HepG2 (cell line): ENCODE measurements around the gene ASAP2. TPM values are rescaled to one million over a fixed set of nuclear protein-coding genes. Genes with fewer than 3 reads are reported as not detected.

Experiments
- ATAD3A ChIP-seq: sonication (generic); formaldehyde crosslinking; IDR thresholded peaks from 2 replicates; pipeline ENCODE4 v1.4.0; 2020; ENCODE audit warnings: missing genetic modification reagents
- CENPX ChIP-seq: sonication (generic); formaldehyde crosslinking; IDR thresholded peaks from 2 replicates; pipeline ENCODE4 v1.9.0; 2021; ENCODE audit warnings: mild to moderate bottlenecking, missing genetic modification reagents, moderate library complexity
- CHD2 ChIP-seq: IDR thresholded peaks from 2 replicates; pipeline ENCODE4 v1.6.1; 2011; ENCODE audit warnings: low read depth, low read length, improper control_type of control experiment
- GPN1 ChIP-seq: sonication (generic); formaldehyde crosslinking; IDR thresholded peaks from 2 replicates; pipeline ENCODE4 v1.5.1; 2020; ENCODE audit warnings: missing genetic modification reagents, borderline replicate concordance
- HMGA1 ChIP-seq: sonication (generic); formaldehyde crosslinking; conservative IDR thresholded peaks from 2 replicates; pipeline ENCODE4 v1.4.0; 2020; ENCODE audit warnings: missing genetic modification reagents
- HNRNPH1 ChIP-seq: fragments of 200-400 bp; formaldehyde crosslinking; optimal IDR thresholded peaks from 2 replicates; pipeline ENCODE3; 2017; ENCODE audit warnings: mild to moderate bottlenecking, low read depth, low read length
- POLR2G ChIP-seq: fragments of 200-400 bp; formaldehyde crosslinking; IDR thresholded peaks from 2 replicates; pipeline ENCODE4 v1.6.1; 2018; ENCODE audit warnings: mild to moderate bottlenecking, low read depth, low read length, moderate library complexity
- RARG ChIP-seq: sonication (generic); formaldehyde crosslinking; IDR thresholded peaks from 2 replicates; pipeline ENCODE4 v1.4.0; 2020; ENCODE audit warnings: low read depth, mild to moderate bottlenecking, missing genetic modification reagents
- RBAK ChIP-seq: sonication (generic); formaldehyde crosslinking; IDR thresholded peaks from 2 replicates; pipeline ENCODE4 v1.5.1; 2020; ENCODE audit warnings: mild to moderate bottlenecking, missing genetic modification reagents
- SIN3B ChIP-seq: fragments of 150-350 bp; IDR thresholded peaks from 2 replicates; pipeline ENCODE4 v1.6.1; 2014; ENCODE audit warnings: low read length
- ZFY ChIP-seq: sonication (generic); formaldehyde crosslinking; IDR thresholded peaks from 2 replicates; pipeline ENCODE4 v1.4.0; 2020; ENCODE audit warnings: missing genetic modification reagents
- ZNF3 ChIP-seq: IDR thresholded peaks from 2 replicates; pipeline ENCODE4 v1.7.0; 2017; ENCODE audit warnings: inconsistent platforms
- ZNF337 ChIP-seq: sonication (generic); formaldehyde crosslinking; IDR thresholded peaks from 2 replicates; pipeline ENCODE4 v1.5.1; 2020; ENCODE audit warnings: missing genetic modification reagents, low read depth, mild to moderate bottlenecking, borderline replicate concordance
- ZNF546 ChIP-seq: sonication (generic); formaldehyde crosslinking; conservative IDR thresholded peaks from 2 replicates; pipeline ENCODE4 v1.8.1; 2023; ENCODE audit warnings: mild to moderate bottlenecking, missing genetic modification reagents
- polyA plus RNA-seq, 8 experiments: library from polyadenylated mRNA; depleted of rRNA in 3 of 8; stranded (reverse) in 7 of 8; unstranded in 1 of 8; fragments of >200 nt; fragmentation: Illumina TruSeq in 4 of 8; extraction: Trizol in 4 of 8; gene quantifications; 2 replicates each; pipeline versions ENCODE4 v1.2.1 to v1.2.3, GENCODE V29; 2011 to 2016; ENCODE audit warnings: low read depth in 4 of 8, missing spikeins in 1 of 8, mixed read lengths in 1 of 8; ENCODE audit not compliant: insufficient read depth in 1 of 8
- total RNA-seq, 5 experiments: library from RNA; depleted of rRNA; stranded (reverse); fragments of >200 nt; fragmentation: Illumina TruSeq; extraction: Trizol; gene quantifications; 2 replicates each; pipeline ENCODE4 v1.2.3, GENCODE V29; 2016; ENCODE audit warnings: low read depth in 1 of 5
- TF ChIP-seq, protein P1 (sequence below): IDR thresholded peaks from 2 replicates; pipeline ENCODE4 v1.6.1; 2016; ENCODE audit warnings: low read depth
- TF ChIP-seq, protein P2 (sequence below): IDR thresholded peaks from 2 replicates; pipeline ENCODE4 v1.4.0; 2020; ENCODE audit warnings: mild to moderate bottlenecking, missing genetic modification reagents
- TF ChIP-seq, protein P3 (sequence below): sonication (generic); formaldehyde crosslinking; IDR thresholded peaks from 2 replicates; pipeline ENCODE4 v1.4.0; 2020; ENCODE audit warnings: missing genetic modification reagents
- TF ChIP-seq, protein P4 (sequence below): sonication (generic); formaldehyde crosslinking; IDR thresholded peaks from 2 replicates; pipeline ENCODE4 v1.8.1; 2023; ENCODE audit warnings: mild to moderate bottlenecking, missing genetic modification reagents
- TF ChIP-seq, protein P5 (sequence below): sonication (generic); formaldehyde crosslinking; IDR thresholded peaks from 2 replicates; pipeline ENCODE4 v1.8.0; 2022; ENCODE audit warnings: missing genetic modification reagents, mild to moderate bottlenecking, moderate library complexity, borderline replicate concordance

ASAP2 gene
- total and polyA plus RNA-seq, 2 of the 13 experiments (the other 11 are each of a cell fraction or from before 2014, with no cell fraction given), result 7.3 to 22.3 TPM

DNA sequence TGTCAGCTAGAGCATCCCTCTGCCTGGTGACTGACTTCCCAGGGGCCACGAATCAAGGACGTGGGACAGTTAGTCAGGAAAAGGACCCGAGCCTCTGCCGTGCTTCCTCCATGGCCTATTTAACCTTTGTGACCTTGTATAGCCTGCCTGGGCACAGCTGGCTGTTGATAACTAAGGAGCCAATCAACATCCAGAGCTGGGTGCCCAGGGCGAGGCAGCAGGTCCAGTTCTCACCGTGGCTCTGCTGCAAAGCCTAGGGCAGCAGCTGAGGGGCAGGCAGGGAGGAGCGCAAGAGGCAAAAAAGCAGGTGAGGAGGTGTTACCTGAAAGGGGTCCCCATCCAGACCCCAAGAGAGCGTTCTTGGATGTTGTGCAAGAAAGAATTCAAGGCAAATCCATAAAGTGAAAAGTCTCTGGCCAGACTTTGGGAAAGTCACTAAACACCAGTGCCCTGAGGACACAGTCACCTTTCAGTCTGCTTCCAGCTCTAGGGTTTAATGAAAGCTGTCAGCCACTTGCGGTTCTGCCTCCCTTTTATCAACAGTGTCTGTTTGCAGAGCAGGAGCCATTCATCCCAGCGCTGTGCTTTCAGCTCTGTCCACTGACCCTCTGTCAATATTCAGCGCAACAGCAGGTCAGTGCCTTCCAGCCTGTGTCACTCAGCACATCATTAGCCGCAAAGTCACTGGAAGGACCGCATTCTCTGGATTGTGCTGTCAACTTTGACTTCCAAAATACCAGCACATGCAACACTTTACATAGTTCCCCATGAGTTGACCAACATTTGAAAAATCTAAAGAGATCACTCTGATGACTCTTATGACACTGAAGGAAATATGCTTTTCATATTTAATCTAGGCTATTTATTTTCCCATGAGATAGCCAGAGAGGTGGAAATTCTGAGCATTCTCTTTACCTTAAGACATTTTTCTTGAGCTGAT, 38.6 kb upstream of the ASAP2 start (continued):
- TF ChIP-seq, protein P1, sequence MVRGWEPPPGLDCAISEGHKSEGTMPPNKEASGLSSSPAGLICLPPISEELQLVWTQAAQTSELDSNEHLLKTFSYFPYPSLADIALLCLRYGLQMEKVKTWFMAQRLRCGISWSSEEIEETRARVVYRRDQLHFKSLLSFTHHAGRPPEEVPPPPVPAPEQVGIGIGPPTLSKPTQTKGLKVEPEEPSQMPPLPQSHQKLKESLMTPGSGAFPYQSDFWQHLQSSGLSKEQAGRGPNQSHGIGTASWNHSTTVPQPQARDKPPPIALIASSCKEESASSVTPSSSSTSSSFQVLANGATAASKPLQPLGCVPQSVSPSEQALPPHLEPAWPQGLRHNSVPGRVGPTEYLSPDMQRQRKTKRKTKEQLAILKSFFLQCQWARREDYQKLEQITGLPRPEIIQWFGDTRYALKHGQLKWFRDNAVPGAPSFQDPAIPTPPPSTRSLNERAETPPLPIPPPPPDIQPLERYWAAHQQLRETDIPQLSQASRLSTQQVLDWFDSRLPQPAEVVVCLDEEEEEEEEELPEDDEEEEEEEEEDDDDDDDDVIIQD (CRISPR knock-in tag), result no peak
- peak; percentile 40; the same call in 1 of the 2 replicates for TF ChIP-seq ZFY (CRISPR knock-in tag)
- no peak for TF ChIP-seq RARG (CRISPR knock-in tag)
- no peak for TF ChIP-seq HMGA1
- no peak for TF ChIP-seq POLR2G
- no peak for TF ChIP-seq GPN1 (CRISPR knock-in tag)
- no peak for TF ChIP-seq ATAD3A (CRISPR knock-in tag)
- no peak for TF ChIP-seq RBAK (CRISPR knock-in tag)
- TF ChIP-seq ZNF337 (CRISPR knock-in tag), result peak; percentile 69; the same call in 1 of the 2 replicates
- TF ChIP-seq, protein P2, sequence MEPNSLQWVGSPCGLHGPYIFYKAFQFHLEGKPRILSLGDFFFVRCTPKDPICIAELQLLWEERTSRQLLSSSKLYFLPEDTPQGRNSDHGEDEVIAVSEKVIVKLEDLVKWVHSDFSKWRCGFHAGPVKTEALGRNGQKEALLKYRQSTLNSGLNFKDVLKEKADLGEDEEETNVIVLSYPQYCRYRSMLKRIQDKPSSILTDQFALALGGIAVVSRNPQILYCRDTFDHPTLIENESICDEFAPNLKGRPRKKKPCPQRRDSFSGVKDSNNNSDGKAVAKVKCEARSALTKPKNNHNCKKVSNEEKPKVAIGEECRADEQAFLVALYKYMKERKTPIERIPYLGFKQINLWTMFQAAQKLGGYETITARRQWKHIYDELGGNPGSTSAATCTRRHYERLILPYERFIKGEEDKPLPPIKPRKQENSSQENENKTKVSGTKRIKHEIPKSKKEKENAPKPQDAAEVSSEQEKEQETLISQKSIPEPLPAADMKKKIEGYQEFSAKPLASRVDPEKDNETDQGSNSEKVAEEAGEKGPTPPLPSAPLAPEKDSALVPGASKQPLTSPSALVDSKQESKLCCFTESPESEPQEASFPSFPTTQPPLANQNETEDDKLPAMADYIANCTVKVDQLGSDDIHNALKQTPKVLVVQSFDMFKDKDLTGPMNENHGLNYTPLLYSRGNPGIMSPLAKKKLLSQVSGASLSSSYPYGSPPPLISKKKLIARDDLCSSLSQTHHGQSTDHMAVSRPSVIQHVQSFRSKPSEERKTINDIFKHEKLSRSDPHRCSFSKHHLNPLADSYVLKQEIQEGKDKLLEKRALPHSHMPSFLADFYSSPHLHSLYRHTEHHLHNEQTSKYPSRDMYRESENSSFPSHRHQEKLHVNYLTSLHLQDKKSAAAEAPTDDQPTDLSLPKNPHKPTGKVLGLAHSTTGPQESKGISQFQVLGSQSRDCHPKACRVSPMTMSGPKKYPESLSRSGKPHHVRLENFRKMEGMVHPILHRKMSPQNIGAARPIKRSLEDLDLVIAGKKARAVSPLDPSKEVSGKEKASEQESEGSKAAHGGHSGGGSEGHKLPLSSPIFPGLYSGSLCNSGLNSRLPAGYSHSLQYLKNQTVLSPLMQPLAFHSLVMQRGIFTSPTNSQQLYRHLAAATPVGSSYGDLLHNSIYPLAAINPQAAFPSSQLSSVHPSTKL (CRISPR knock-in tag), result peak; percentile 96
- no peak for TF ChIP-seq SIN3B
- no peak for TF ChIP-seq CENPX (CRISPR knock-in tag)
- no peak for TF ChIP-seq HNRNPH1
- TF ChIP-seq, protein P3, sequence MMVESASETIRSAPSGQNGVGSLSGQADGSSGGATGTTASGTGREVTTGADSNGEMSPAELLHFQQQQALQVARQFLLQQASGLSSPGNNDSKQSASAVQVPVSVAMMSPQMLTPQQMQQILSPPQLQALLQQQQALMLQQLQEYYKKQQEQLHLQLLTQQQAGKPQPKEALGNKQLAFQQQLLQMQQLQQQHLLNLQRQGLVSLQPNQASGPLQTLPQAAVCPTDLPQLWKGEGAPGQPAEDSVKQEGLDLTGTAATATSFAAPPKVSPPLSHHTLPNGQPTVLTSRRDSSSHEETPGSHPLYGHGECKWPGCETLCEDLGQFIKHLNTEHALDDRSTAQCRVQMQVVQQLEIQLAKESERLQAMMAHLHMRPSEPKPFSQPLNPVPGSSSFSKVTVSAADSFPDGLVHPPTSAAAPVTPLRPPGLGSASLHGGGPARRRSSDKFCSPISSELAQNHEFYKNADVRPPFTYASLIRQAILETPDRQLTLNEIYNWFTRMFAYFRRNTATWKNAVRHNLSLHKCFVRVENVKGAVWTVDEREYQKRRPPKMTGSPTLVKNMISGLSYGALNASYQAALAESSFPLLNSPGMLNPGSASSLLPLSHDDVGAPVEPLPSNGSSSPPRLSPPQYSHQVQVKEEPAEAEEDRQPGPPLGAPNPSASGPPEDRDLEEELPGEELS (CRISPR knock-in tag), result peak; percentile 83
- TF ChIP-seq, protein P4, sequence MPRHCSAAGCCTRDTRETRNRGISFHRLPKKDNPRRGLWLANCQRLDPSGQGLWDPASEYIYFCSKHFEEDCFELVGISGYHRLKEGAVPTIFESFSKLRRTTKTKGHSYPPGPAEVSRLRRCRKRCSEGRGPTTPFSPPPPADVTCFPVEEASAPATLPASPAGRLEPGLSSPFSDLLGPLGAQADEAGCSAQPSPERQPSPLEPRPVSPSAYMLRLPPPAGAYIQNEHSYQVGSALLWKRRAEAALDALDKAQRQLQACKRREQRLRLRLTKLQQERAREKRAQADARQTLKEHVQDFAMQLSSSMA, result no peak
- TF ChIP-seq CHD2, result no peak
- TF ChIP-seq, protein P5, sequence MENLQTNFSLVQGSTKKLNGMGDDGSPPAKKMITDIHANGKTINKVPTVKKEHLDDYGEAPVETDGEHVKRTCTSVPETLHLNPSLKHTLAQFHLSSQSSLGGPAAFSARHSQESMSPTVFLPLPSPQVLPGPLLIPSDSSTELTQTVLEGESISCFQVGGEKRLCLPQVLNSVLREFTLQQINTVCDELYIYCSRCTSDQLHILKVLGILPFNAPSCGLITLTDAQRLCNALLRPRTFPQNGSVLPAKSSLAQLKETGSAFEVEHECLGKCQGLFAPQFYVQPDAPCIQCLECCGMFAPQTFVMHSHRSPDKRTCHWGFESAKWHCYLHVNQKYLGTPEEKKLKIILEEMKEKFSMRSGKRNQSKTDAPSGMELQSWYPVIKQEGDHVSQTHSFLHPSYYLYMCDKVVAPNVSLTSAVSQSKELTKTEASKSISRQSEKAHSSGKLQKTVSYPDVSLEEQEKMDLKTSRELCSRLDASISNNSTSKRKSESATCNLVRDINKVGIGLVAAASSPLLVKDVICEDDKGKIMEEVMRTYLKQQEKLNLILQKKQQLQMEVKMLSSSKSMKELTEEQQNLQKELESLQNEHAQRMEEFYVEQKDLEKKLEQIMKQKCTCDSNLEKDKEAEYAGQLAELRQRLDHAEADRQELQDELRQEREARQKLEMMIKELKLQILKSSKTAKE (CRISPR knock-in tag), result peak; percentile 76; the same call in 1 of the 2 replicates
- no peak for TF ChIP-seq ZNF3 (CRISPR knock-in tag)
- no peak for TF ChIP-seq ZNF546 (CRISPR knock-in tag)
